ENCODE data around the gene ZNF581.
A peak's percentile ranks its signal among the peaks of the same experiment; 100 is the strongest.

ZNF581 gene

GRCh38 chr19:55668603-55669348, 25.3 kb downstream of the ZNF581 start:
- no peak for DNase-seq

DNA sequence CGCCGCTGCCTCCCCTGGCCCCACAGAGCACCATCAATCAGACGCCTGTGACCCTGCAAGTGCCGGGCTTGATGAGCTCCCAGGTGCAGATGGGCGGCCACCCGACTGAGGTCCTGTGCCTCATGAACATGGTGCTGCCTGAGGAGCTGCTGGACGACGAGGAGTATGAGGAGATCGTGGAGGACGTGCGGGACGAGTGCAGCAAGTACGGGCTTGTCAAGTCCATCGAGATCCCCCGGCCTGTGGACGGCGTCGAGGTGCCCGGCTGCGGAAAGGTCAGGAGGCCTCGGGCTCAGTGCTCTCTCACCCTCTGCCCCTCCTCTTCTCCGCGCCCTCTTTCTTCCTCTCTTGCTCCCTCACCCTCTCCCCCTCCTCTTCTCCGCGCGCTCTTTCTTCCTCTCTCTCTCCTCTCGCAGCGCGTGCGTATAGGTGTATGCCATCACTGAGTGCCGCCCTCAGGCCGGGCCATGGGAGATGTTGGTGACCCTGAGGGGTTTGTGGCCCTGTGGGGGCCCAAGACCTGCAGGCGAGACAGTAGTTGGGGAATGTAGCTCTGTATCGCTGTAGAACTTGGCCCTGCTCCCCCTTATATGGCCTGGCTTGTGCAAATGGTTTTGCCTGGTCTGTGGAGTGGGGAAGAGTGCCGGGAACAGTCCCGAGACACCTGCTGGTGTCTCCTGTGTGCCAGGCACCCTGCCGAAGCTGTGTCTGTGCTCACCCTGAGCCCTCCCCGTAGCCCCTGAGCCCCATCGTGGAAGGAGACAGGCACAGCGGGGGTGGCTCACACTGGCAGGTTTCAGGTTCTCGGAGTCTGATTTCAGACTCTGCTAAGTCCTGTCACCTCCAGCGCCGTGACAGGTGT, 26.2 kb downstream of the ZNF581 start:
- no peak for DNase-seq

GRCh38 chr19:55670280-55671053, 27.0 kb downstream of the ZNF581 start:
- DNase-seq = no peak

DNA sequence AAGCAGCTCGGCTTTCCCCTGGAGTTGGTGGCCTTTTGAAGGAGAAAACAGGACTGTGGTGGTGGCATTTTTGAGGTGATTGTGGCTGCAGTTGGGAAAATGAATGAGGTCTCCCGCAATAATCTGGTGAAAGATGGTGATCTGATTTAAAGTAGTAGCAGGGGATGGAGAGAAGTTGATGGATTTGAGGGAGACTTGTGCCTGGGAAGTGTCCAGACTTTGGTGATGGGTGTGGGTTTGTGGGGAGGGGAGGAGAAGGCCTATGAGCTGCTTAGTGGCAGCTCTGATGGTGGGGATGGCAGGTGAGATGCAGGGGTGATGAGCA, 27.6 kb downstream of the ZNF581 start:
- DNase-seq = no peak

DNA sequence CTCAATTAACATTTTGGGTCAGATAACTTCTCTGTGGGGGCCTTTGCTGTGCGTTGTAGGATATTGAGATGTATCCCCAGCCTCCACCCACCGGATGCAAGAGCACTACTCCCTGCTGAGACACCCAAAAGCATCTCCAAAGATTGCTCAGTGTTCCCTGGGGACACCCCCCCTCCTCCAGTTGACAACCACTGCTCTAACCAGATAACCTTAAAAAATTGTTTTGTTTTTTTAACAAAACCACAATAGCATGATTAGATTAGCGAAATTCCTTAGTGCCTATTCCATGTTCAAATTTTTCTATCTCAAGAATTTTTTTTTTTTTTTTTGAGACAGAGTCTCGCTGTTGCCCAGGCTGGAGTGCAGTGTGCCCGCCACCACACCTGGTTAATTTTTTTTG, 29.0 kb downstream of the ZNF581 start:
- DNase-seq = no peak

GRCh38 chr19:55673465-55673864, 30.0 kb downstream of the ZNF581 start:
- no peak for DNase-seq

- DNase-seq = no peak
Measured at GRCh38 chr19:55673889-55674288, 30.4 kb downstream of the ZNF581 start.

- DNase-seq = no peak
Measured at GRCh38 chr19:55674459-55674840, 31.0 kb downstream of the ZNF581 start.

DNA sequence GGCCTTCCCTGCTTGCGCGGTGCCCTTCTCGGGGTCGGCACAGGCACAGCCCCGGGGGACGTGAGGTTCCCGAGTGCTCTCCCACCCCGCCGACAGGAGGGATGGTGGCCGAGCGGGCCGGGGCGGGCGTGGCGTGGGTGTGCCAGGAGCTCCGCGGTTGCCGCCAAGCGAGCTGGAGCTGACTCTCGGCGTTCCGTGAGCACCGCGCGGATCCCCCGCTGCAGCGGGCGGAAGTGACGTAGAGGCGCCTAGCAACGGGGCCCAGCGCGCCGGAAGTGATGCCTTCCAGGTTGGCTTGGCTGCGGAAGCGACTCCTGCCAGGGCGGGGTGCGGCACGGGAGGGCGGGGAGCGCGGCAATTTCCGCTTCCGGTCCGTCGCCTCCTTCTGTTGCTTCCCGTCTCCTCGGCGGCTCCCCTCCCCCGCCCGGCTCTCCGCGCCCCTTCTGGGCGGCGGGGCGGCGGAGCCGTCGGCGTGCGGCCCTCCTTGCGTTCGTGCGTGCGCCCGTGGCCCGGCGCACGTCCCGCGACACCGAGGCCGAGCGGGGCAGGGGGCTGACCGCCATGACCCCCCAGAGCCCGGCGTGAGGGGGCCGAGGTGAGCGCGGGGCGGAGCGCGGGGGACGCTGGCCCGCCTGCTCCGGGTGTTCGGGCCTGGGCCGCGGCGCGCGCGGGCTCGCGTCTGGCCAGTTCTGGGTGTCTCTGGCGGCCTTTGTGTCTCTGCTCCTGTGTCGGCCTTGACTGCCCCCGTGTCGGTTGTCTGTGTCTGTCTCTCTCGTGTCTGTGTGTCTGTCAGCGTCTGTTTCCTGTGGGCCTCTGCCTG, 31.6 kb downstream of the ZNF581 start, which contains the start of gene EPN1:
TSS of gene EPN1 (plus strand) at position 386 of the 820 bp plus-strand sequence. CDS start 3,402 bp downstream, outside the sequence.
- DNase-seq = peak; percentile 95

DNA sequence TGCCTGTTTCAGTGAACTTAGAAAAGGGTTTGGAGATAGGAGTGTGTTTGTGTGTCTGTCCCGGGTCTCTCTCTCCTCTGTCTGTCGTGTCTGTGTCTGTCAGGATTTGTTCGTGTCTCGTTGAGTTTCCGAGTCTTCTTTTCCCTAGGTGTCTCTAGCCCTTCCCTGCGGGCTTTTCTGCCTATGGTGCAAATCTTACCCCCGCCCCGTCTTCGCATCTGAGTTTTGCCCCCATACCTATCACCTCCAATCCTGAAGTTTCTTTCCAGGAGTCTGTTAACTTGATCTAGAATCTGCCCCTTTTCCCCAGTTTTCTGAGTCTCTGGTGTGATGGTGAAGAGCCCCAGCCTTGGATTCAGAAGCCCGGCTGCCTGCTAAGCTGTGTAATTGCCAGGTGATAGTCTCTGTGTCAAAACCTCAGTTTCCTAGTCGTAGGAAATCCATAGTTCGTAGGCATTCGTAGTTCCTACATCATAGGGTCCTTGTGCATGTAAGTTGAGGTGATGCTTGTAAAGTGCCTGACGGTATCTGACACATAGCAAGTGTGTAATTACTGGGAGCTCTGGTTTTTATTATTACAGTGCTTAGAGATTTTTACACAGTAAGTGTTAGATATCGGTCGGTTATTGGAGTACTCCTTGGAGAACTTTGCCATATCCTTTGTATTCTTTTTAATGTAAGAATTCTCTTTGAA, 32.4 kb downstream of the ZNF581 start:
- DNase-seq = no peak

DNA sequence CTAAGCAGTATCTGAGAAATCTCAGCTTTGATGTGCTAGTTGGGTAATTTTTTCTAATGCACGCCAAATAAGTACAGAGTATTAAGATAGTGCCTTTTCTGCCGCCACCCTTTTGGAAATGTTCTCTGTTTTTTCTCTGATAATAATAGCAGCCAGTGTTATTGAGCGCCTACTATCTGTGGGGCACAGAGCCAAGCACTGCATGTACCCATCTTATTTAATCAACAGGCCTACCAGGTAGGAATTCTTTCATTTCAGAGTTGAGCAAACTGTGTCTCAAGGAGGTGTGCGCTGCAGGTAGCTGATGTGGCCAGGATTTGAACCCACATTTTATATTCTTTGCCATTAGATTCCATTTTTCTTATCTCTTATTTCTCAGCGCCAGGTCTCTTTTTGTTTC, 32.9 kb downstream of the ZNF581 start:
- no peak for DNase-seq

DNA sequence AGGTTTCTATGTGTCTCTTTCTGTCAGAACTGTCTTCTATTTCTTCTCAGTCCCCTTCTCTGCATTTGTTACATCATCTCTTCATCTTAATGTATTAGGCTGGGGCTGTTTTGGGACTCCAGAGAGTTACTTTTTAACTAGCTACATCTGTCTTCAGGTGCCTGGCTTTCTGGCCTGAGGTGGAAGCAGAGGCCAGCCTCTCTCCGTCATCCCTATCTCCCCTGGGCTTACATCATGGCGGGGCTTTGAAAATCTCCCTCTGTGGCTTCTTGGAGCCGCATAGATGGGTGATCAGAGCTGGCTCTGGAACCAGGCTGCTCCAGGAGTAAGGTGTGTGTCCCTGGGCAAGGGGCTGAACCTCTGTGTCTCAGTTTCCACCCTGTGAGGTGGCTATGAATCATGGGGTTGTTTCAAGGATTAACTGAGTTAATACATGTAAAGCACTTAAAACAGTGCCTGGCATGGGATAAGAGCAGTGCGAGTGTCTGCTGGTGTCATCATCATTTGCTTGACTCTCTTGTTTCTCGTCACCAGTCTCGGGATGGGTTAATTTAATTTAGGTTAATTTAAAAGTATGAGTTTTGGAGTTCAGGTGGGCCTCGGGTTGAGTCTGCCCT, 33.5 kb downstream of the ZNF581 start:
- DNase-seq = no peak

- DNase-seq = no peak
Measured at GRCh38 chr19:55677572-55678028, 34.2 kb downstream of the ZNF581 start.

DNA sequence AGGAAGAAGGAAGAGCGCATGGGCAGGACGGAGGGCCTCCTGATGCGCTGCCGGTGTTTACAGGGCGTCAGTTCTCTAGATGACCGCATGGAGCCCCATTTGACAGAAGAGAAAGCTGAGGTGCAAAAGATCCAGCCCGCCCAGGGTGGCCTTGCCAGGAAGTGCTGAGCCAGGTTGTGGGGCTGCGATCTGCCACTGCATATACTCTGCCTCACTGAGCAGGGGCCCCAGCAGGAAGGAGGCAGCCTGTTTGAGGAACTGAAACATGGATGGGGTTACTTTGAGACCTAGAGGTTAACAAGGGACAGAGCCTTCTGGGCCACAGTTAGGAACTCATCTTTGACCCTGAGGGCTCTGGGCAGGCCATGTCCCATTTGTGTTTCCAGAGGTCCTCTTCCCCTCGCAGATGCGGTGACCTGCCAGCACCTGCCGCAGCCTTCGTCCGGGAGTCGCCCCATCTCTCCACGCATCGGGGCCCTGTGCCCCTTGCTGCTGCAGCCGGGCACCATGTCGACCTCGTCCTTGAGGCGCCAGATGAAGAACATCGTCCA, 34.7 kb downstream of the ZNF581 start:
- DNase-seq = no peak

- DNase-seq = no peak
Measured at GRCh38 chr19:55679343-55680257, 36.2 kb downstream of the ZNF581 start.

GRCh38 chr19:55680339-55681130, 37.1 kb downstream of the ZNF581 start:
- no peak for DNase-seq

DNA sequence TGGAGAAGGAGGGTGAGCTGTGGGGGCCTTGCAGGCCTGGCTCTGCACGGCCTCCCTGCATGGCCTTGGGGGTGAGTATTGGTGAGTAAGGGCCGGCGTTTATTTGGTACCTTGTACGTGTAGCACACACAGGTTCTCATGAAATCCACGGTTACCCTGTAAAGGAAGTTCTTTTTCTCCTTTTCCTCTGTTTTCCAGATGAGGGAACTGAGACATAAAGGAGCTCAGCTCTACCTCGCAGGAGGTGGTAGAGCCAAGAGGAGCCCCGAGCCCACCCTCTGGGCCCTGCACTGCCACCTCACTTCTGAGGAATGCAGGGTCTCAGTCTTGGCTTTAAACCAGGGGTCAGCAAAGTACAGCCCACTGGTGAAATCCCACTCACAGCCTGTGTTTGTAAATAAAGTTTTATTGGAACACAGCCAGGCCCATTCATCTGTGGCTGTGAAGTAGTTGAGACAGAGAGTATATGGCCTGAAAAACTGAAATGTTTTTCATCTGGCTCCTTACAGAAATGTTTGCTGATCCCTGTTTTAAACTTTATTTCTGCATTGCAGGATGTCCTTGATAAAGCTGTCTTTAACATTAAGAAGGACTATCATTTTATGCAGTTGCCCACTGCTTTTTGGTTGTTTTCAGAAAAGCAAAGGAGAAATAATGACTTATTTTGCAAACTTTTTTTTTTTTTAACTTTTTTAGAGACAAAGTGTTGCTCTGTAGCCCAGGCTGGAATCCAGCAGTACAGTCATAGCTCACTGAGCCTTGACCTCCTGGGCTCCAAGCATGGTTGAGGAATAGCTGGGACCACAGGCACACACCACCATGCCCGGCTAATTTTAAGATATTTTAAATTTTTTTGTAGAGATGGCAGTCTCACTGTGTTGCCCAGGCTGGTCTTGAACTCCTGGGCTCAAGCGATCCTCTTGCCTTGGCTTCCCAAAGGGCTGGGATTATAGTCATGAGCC, 38.0 kb downstream of the ZNF581 start:
- DNase-seq = no peak
